ENCODE results near the gene MYLK. TPM values are rescaled to one million over a fixed set of nuclear protein-coding genes. Genes with fewer than 3 reads are reported as not detected.

MYLK gene
- total RNA-seq, 2 donors from 2014 or later: 30.5 to 85.1 TPM

DNA sequence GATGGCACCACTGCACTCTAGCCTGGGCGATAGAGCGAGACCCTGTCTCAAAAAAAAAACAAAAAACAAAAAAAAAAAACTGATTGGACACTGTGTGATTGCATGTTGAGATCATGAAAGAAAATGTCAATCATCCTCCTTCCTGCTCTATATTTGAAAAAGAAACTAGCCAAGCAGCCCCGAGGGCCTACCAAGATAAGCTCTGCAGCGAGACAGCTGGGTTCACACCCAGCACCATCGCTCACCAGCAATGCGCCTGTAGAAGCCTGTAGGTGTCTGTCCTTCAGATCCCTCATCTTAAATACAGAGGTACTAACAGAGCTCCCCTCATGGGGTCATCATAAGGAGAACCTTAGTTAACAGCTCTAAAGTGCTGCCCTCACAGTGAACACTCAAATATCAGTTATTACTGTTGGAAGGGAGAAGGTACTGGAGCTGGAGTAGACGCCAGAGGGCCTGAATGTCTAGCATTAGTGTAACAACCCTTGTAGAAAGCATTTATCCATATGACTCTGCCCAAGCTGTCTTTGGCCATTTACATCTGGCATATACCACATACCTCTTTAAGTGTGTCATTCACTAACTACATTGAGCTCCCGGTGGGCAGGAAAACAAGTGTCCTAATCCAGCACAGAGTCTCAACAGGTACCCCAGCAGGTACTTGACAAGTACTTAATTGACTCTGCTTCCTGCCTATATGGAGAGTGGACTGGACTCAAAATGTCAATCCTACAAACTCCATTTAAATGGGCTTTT lies 22.9 kb downstream of the MYLK start:
- Histone ChIP-seq H3K4me3 (no peak overlapping the region), H3K36me3 (no peaks in the 10 kb centered on the region), H3K4me1 (no peaks in the 10 kb centered on the region), H3K27me3 (no peaks in the 10 kb centered on the region), H3K9me3 (no peaks in the 10 kb centered on the region), H3K27ac (no peak overlapping the region)
- DNase-seq (ENCODE audit: low spot score): no peak
- TF ChIP-seq, protein P1, sequence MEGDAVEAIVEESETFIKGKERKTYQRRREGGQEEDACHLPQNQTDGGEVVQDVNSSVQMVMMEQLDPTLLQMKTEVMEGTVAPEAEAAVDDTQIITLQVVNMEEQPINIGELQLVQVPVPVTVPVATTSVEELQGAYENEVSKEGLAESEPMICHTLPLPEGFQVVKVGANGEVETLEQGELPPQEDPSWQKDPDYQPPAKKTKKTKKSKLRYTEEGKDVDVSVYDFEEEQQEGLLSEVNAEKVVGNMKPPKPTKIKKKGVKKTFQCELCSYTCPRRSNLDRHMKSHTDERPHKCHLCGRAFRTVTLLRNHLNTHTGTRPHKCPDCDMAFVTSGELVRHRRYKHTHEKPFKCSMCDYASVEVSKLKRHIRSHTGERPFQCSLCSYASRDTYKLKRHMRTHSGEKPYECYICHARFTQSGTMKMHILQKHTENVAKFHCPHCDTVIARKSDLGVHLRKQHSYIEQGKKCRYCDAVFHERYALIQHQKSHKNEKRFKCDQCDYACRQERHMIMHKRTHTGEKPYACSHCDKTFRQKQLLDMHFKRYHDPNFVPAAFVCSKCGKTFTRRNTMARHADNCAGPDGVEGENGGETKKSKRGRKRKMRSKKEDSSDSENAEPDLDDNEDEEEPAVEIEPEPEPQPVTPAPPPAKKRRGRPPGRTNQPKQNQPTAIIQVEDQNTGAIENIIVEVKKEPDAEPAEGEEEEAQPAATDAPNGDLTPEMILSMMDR (IDR thresholded peaks at IDR 0.05): no peak

DNA sequence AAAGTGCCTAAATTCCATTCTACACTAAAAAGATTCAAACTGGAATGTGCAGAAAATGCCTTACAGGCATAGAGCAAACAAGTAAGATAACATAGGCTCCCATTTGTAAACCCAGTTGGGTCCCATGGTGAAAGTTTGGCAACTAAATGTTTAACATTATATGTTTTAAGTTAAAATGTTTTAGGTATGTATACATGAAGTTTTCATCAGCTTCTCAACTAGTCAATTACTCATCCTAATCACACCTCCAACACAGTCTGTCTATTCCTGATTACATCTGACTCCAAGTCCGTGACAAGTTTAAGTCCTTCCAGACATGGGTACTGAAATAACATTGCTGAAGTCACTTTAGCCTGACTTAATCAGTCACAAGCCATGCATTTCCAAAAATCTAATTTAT lies 25.0 kb downstream of the MYLK start:
- H3K9me3 ChIP-seq: no peaks in the 10 kb centered on the region
- no peak for DNase-seq (ENCODE audit: low spot score)
- H3K27ac ChIP-seq: no peak overlapping the region
- no peak overlapping the region for H3K4me3 ChIP-seq
- TF ChIP-seq, protein P1 (IDR thresholded peaks at IDR 0.05): no peak
- H3K27me3 ChIP-seq: no peaks in the 10 kb centered on the region
- H3K36me3 ChIP-seq: no peaks in the 10 kb centered on the region
- H3K4me1 ChIP-seq: no peaks in the 10 kb centered on the region

DNA sequence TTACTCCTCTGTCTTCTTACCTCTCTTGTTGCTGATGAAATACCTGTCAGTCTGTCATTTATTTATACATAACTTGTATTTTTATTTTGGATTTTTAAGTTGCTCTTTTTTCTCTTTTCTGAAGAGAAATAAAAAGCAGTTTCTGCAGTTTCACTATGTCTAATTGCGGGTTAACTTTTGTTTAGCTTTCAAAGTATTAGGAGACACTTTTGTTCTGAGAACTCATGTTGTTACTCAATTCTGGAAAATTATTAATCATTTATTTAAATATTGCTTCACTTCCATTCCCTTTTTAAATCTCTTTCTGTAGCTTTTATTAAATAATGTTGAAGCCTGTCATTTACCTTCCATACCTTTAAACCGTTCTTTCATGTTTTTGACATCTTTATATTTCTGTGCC lies 29.2 kb downstream of the MYLK start:
- no peak for DNase-seq (ENCODE audit: low spot score)
- Histone ChIP-seq H3K4me1 (no peaks in the 10 kb centered on the region), H3K27ac (no peak overlapping the region), H3K36me3 (no peaks in the 10 kb centered on the region), H3K4me3 (no peak overlapping the region), H3K9me3 (no peaks in the 10 kb centered on the region), H3K27me3 (no peaks in the 10 kb centered on the region)
- TF ChIP-seq, protein P1 (IDR thresholded peaks at IDR 0.05): no peak

DNA sequence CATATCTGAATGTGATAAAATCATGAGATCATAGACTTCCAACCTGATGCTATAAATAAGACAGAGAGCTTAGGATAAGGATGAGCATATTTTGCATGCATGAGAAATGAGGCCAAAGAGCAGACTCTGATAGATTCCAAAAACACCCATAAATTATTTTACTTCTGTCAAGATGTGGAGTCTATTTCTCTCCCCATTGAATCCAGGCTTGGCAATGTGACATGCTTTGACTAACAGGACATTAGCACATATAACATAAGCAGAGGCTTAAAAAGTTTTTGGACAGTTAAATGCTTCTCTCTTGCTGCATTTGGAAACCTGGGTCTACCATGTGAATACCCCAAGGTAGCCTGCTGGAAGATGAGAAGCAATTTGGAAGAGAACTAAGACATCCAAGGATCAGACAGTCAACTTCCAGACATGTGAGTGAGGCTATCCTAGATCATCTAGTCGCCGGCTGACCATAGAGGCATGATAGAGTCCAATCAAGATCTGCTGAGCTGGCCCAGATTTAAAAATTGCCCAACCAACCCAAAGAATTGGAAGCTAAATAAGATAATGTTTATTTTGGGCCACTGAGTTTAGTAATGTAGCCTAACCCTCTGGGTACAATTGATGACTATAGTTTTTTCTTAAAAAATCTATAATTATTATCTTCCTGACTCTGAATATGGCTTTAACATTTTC lies 30.3 kb downstream of the MYLK start:
- H3K4me3 ChIP-seq: no peak overlapping the region
- no peak for DNase-seq (ENCODE audit: low spot score)
- TF ChIP-seq, protein P1 (IDR thresholded peaks at IDR 0.05): no peak
- H3K27me3 ChIP-seq: no peaks in the 10 kb centered on the region
- peaks cover 0 to 6% of the 10 kb centered on the region in 2 donors for H3K9me3 ChIP-seq
- H3K4me1 ChIP-seq: no peaks in the 10 kb centered on the region
- no peak overlapping the region for H3K27ac ChIP-seq
- no peaks in the 10 kb centered on the region for H3K36me3 ChIP-seq

DNA sequence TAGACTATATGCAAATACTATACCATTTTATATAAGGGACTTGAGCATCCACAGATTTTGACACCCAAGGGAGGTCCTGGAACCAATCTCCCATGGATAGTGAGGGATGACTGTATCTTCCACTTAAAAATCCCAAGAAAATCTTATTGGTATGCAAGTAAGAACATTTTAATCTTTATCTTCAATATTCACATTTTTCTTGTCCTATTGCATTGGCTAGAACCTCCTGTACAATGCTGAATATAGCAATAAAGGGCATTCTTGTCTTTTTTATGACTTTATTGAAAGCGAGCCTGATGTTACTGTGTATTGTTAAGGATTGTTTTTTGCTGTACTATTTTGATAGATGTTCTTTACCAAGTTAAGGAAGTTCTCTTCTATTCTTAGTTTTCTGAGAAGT lies 36.9 kb downstream of the MYLK start:
- Histone ChIP-seq H3K36me3 (no peaks in the 10 kb centered on the region), H3K4me1 (no peaks in the 10 kb centered on the region), H3K27me3 (no peaks in the 10 kb centered on the region), H3K27ac (no peak overlapping the region), H3K9me3 (peaks cover 0 to 39% of the 10 kb centered on the region in 2 donors), H3K4me3 (no peak overlapping the region)
- DNase-seq (ENCODE audit: low spot score): no peak
- TF ChIP-seq, protein P1 (IDR thresholded peaks at IDR 0.05): no peak
